ENCODE measurements around the gene ASB13.
A peak's percentile ranks its signal among the peaks of the same experiment; 100 is the strongest.

The ASB13 gene, protein sequence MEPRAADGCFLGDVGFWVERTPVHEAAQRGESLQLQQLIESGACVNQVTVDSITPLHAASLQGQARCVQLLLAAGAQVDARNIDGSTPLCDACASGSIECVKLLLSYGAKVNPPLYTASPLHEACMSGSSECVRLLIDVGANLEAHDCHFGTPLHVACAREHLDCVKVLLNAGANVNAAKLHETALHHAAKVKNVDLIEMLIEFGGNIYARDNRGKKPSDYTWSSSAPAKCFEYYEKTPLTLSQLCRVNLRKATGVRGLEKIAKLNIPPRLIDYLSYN

DNA sequence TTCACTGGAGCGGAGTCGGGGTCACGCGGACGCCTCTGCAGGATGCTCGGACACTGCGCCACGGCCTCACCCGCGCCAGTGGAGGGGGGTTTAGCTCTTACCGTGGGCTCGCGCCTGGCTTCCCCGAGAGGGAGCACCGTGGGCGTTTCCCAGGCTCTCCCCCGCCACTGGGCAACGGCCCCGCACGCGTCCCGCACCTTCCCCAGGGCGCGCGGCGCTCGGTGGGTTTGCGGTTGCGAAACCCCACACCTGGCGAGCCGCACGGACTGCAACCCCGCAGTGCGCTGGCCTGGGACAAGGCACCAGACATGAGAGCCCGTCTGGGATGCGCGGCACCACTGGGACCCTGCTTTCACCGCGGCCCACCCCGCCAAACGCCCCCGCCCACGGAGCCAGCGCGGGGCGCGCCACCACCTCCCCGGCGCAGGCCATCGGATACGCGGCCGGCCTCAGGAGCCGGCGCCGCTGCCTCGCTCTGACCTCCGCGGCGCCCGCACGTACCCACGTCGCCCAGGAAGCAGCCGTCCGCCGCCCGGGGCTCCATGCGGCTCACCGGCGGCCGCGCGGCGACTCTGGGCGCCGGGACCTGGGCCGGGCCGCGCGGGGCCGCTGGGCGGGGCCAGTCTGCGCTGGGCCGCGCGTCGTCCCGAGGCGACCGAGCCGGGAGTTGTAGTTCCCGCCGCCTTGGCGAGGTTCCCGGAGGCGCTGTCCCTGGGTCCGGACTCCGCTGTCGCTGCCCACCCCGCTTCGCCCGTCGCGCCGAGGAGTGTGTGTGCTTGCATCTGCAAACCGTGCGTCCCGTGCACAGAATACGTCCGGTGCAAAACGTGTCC lies at the start of gene ASB13:
TSS of gene ASB13 (minus strand) at position 588 of the 833 bp plus-strand sequence. CDS start at position 544, 44 bp downstream.
- DNase-seq = peak; percentile 65

DNA sequence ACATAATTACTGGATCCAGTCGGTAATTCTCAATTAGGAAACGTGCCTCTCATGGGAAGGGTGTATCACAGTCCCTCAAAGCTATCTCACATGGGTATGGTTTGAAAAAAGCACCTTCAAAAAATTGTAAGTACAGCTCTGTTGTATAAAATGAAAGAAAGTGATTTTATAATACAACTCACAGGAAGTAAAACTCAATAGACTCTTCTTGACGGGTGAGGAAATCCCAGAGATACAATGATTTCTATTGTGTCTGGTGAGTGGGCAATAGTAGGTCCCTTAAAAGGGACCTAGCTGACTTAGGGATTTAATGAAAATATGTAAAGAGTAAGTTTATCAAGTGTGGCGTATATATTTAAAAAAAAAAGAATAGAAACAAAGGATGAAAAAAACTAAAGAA lies 45.2 kb upstream of the ASB13 start:
- DNase-seq = no peak

DNA sequence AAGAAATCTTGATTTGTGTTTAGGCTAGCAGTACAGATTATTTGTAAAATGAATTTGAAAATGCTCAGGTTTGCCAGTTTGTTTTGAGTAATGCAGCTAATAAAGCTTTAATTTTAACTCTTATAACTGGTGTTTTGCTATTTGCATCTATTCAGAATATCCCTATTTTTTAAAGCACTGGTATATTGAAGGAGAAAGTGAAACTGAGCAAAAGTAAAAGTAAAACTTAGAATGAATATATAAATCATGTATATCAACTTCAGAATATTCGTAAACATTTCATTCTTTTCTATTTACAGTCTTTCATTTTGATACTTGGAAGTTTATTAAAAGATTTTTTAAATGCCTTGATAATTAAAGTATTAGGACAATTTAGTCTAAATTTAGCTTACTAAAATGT lies 44.5 kb upstream of the ASB13 start:
- no peak for DNase-seq

DNA sequence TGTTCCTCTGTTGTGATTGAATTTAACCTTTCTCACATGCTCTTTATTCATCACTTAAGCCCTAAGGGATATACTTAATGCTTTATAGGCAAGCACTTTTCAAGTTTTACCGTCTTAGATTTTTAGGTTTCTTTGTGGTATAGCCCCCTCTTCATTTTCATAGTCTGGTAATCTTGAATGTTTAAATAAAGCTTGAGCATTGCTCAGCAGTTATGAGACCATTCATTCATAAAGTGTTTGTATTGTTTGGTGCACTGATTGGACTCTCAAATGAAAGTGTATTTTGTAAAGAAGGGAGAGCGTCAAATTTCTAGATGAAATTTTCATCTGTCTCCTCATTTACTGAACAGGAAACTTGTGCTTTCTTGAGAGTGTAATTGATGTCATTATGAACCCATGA lies 43.5 kb upstream of the ASB13 start:
- DNase-seq = no peak

- no peak for DNase-seq
These were observed 42.0 kb upstream of the ASB13 start for GRCh38 chr10:5708356-5708755.

GRCh38 chr10:5698062-5698461 lies 31.7 kb upstream of the ASB13 start:
- no peak for DNase-seq

DNA sequence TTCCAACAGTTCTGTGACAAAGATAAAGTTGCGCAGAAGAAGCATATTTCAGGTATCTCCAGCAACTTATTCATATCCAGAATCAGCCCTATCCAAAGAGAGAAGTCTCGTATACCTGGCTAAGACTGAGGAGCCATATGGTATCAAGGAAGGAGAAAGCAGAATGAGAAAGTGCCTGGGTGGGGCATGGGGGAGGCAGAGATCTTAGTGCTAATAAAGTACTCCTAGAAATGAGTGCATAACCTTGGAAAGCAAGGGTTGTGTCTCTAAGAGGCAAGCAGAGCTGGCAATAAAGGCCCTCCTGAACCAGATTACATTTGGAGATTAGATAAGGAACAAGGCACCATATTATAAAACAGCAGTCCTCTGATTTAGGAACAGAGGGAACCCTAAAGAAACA lies 30.9 kb upstream of the ASB13 start:
- no peak for DNase-seq

DNA sequence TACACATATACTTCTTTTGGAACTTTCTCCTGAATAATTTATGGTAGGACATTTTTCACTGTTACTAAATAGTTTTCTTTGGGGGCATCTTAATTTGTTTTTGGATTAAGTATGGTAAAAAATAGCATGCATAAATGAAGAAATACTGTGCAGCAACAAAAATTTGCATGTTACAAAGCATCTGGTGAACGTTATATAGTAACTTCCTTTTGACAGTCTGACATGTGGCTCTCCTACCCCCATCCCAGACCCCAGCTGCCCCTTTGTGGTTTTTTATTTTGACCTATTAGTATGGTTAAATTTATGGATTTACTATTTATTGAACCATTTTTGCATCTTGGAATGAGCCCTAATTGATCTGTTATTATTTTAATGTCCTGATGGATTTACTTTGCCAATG lies 28.2 kb upstream of the ASB13 start:
- DNase-seq = no peak

DNA sequence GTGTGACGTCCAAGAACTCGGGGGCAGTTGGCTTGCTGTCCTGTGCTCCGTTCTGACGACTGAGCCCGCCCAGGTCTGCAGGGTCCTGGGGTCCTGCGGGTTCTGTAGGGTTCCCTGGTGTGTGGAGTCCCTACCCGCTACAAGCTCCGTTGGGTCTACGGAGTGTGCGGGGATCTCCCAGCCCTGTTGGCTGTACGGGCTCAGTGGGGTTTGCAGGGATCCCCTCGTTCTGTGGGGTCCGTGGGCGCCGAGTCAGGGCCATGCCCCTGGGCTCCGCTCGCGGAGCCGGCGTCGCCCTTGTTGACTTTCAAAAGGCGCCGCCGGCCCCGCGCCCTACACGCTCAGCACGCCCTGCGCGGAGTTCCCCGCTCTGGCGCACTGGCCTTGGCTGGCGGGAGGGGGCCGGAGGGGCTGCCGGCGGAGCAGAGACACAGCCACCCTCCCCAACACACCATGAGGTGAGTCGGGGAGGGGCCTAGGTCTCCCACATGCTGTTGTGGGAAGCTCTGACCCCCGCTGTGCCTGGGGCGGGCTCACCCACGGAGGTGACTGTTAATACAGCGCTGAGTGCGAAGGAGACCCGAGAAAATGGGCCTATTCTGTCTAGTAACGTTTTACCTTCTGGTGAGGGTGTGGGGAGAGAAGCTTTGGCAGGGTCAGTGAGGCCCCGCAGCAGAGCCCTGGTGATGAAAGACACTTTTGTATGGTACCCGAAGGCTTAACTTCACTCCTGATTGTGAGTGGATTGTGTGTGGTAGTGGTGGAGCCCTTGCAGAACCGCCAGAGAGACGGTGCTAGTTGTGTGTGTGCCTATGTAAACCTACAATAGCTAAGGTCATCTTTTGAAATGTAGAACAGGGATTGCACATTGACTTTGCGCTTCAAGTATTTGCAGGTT lies 26.3 kb upstream of the ASB13 start:
- no peak for DNase-seq

DNA sequence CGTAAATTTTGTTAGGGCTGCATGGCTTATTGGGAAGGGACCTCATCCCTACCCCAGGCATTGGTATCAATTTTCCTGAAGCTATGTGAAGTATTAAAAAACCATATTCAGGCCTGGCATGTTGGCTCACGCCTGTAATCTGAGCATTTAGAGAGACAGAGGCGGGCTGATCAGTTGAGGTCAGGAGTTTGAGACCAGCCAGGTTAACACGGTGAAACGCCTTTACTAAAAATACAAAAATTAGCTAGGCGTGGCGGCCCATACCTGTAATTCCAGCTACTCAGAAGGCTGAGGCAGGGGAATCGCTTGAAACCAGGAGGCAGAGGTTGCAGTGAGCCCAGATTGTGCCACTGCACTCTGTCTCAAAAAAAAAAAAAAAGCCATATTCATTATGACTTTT lies 25.4 kb upstream of the ASB13 start:
- DNase-seq = no peak

GRCh38 chr10:5688587-5688986 lies 22.2 kb upstream of the ASB13 start:
- no peak for DNase-seq

- DNase-seq = peak; percentile 12
These were observed 19.4 kb upstream of the ASB13 start for GRCh38 chr10:5685764-5686240.

GRCh38 chr10:5684971-5685763 lies 18.8 kb upstream of the ASB13 start:
- DNase-seq = peak; percentile 56

GRCh38 chr10:5684318-5684970 lies 18.0 kb upstream of the ASB13 start, which contains the start of gene TASOR2:
Gene TASOR2, plus strand, starts transcription at chr10:5684838. Its CDS starts 35,805 bp downstream, at chr10:5720643.
- peak; percentile 97 for DNase-seq

DNA sequence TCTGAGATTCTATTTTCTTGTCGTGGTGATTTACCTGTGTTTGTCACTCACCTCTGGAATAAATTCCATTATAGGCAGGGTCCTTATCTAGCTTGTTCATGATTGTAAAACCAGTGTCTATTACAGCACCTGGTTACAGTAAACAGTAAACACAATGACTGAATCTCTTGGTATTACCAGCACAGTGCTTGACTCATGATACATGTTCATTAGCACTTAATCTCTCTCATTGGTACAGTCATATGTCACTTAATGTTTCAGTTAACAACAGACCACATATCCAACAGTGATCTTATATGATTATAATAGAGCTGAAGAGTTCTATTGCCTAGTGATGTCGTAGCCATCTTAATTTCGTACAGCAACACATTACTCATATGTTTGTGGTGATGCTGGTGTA lies 16.7 kb upstream of the ASB13 start:
- DNase-seq = peak; percentile 5

- DNase-seq = peak; percentile 71
These were observed 15.5 kb upstream of the ASB13 start for GRCh38 chr10:5681930-5682329.

DNA sequence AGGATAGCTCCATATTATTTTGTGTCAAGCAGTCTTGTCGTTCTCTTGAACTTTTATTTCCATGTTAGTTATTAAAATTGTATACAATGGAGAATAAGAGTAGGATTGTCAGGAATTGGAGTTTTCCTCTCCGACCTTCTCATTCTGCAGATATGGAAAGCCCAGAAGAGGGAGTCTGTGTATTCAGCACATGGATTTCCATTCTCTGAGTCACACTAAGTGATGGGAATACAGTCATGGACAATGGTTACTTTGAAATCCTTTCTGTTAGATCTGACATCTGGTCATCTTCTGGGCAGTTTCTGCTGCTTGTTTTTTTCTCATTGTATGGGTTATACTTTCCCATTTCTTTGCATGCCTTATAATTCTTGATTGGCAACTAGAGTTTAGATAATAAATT lies 13.2 kb upstream of the ASB13 start:
- DNase-seq = no peak

- no peak for DNase-seq
These were observed 12.6 kb upstream of the ASB13 start for GRCh38 chr10:5679037-5679435.

- DNase-seq = no peak
These were observed 12.1 kb upstream of the ASB13 start for GRCh38 chr10:5678397-5679036.

DNA sequence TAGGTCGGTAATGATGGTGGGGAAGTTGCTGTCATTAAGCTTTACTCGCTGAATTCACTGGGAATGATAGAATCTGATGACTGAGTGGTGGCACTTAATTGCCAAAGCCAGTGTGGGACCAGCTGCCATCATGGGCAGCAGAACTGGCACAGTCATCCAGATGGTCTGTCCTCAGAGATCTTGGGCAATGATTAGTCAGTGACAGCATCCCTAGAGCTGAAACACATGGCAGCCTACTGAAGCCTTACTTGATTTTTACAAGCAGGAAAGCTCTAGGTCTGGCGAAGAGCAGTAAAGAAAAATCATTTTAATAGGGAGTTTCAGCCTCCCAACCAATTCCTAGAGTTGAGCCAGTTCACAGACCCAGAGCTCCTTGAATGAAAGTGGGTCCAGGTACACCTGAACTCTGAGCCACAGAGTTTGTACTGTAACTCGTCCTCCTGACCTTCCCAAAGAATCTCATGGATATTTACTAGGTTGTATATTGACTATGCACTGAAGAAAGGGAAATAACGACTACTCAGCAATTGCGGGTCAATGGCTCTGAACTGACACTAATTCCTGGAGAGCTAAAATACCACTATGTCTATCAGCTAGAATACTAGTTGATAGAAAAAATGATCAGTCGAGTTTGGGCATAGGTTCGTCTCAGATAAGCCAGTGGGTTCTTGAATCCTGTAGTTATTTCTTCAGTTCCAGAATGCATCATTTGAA lies 4.4 kb upstream of the ASB13 start:
- no peak for DNase-seq
